GM21737 (cell line): ENCODE results near the gene SARS1.
"Not testable (repeated sequence)": the region's sequence is repeated elsewhere in the genome, so short reads cannot be mapped to it uniquely, and the experiment has no call there.

Source experiments
- ATAC-seq: cut with Tn5 transposase; IDR thresholded peaks from one replicate; pipeline ENCODE4 v1.9.1; 2021; ENCODE audit warnings: mild to moderate bottlenecking, moderate library complexity; ENCODE audit not compliant: unreplicated experiment

The SARS1 gene

DNA sequence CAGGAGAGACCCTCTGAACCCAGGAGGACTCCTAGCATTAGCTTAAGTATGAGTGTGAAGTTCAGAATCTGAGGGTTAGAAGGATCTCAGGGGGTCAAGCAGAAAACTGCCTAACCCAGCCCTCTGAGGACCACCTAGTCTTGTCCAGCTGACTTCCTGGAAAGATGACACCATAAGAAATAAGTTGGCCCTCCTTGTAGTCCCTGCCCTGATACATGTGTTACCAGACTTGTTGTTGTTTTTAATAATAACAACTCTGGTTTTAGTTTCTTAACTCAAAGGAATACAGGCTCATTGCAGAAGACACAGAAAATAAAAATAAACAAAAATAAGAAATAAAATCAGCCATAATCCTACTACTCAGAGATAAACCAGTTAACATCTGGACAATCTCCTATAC lies 21.8 kb upstream of the SARS1 start:
- ATAC-seq: no peak

- no peak for ATAC-seq
Measured at GRCh38 chr1:109192433-109192832, 21.3 kb upstream of the SARS1 start.

DNA sequence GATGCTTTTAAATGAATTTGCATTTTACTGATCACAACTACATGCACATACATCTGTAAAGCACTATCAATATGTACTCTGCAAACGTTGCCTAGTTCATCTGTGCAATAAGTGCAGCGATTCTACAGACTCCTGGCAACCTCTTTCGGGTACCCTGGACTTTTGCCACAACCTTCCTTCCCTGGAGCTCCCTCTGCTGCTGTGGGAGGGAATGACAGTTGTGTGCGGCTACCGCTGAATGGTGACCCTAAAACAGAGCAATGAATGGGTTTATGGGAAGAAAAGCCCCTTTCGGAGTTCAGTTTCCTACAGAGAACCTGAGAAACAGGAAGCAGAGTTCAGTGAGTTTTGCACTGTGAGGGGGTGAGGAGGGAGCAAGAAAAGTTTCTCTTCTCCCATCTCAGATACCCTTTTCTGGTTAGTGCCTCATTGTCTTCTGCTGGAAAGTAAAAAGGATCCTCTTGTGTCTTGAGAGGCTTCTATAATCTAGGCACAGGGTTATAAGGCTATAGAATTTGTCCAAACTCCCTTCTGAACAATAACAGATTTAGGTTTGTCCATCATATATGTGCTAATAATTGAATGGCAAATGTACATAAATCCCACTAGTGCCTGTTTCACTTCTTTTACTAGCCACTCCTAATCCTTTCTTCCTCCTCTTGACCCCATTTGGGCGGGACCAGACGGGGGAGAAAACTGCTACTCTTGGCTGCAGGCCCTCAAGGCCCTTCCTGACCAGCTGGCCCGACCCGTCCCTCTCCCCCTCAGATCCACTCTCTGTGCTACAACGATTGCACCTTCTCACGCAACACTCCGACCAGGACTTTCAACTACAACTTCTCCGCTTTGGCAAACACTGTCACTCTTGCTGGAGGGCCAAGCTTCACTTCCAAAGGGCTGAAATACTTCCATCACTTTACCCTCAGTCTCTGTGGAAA lies 19.8 kb upstream of the SARS1 start:
- no peak for ATAC-seq

DNA sequence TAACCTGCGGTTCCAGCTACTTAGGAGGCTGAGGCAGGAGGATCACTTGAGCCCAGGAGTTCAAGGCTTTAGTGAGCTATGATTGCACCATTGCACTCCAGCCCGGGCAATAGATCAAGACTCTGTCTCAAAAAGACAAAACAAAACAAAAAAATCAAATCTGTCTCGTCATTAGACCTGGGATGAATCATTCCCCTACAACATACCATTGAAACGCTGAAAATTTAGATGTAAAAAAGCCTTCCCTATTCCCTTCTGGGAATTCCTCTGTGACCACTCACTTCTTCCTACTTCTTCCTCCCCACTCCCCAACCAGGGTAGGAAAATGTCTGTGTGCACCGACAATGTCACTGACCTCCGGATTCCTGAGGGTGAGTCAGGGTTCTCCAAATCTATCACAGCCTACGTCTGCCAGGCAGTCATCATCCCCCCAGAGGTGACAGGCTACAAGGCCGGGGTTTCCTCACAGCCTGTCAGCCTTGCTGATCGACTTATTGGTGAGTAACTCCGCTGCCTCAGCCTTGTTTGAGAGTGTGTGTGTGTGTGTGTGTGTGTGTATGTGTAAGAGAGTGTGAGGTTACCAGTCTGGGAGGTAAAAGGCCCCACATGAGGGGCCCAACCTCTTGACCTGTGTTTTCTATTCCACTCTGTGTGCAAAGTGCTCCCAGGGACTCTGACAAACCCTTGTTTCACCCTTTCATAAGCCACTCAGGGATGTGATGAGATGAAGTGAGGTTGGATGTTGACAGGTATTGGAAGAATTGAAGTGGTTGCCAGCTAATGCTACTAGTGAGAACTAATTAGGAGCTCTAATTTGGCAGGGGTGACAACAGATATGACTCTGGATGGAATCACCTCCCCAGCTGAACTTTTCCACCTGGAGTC lies 16.3 kb upstream of the SARS1 start:
- no peak for ATAC-seq

- ATAC-seq: no peak
Measured at GRCh38 chr1:109198043-109198695, 15.5 kb upstream of the SARS1 start.

- ATAC-seq: no peak
Measured at GRCh38 chr1:109198745-109199144, 15.0 kb upstream of the SARS1 start.

DNA sequence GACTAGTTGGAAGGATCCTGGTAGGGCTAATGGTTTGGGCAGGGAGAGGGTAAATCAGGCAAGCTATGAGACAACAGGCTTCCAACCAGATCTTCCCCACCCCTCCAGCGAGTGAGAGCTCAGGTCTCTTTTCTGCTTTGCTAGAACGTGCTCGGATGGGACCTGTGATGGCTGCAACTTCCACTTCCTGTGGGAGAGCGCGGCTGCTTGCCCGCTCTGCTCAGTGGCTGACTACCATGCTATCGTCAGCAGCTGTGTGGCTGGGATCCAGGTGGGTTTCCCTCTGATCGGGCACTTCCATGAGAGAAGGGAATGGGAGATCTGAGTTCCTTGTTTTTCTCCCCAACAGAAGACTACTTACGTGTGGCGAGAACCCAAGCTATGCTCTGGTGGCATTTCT lies 14.0 kb upstream of the SARS1 start:
- no peak for ATAC-seq

GRCh38 chr1:109201123-109201703 lies 12.5 kb upstream of the SARS1 start:
- ATAC-seq: no peak

- no peak for ATAC-seq
Measured at GRCh38 chr1:109204484-109204883, 9.2 kb upstream of the SARS1 start.

GRCh38 chr1:109206339-109206738 lies 7.4 kb upstream of the SARS1 start:
- ATAC-seq: no peak

DNA sequence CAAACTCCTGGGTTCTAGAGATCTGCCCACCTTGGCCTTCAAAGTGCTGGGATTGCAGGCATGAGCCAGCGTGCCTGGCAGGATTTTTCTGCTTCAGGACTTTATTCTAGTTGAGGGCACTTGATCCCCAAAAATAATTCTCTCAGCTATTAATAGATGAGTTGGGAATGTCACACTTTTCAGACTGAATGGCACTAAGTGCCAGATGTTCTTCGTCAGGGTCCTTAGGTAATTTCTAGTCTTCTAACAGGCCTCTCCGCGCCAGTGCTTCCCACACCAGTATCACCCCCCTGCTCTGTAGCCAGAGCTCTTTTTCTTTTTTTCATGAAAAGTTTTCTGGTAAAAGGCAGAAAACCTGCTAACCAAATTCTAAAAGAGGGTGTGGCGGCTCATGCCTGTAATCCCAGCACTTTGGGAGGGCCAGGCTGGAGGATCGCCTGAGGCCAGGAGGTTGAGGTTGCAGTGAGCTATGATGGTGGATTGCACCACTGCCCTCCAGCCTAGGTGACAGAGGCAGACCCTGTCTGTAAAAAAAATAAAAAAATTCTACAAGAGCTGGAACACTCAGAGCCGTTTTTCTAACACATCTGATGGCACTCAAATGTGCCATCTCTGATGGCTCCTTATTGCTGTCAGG lies 6.1 kb upstream of the SARS1 start:
- ATAC-seq: no peak

- no peak for ATAC-seq
Measured at GRCh38 chr1:109208394-109208793, 5.3 kb upstream of the SARS1 start.

DNA sequence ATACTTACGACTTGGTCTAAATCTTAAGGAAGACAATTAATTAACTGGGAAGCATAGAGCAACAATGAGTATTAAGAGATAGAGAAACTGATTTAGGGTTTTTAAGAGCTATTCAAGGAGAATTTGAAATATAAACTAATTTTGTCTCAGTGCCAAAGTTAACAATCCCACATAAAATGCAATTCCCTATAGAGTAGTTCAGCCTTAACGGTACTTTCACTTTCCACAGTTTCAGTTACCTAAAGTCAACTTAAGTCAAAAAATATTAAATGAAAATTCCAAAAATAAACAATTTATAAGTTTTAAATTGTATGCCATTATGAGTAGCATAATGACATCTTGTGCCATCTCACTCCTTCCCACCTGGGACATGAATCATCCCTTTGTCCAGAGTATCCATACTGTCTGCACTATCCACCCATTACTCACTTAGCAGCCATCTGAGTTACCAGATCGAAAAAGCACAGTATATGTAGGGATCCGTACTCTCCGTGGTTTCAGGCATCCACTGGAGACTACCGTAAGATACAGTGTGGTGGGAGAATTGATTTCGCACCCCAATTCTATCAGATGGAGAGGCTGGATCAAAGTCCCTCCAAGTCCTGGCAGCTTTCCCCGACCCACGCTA lies 4.8 kb upstream of the SARS1 start:
- ATAC-seq: no peak

DNA sequence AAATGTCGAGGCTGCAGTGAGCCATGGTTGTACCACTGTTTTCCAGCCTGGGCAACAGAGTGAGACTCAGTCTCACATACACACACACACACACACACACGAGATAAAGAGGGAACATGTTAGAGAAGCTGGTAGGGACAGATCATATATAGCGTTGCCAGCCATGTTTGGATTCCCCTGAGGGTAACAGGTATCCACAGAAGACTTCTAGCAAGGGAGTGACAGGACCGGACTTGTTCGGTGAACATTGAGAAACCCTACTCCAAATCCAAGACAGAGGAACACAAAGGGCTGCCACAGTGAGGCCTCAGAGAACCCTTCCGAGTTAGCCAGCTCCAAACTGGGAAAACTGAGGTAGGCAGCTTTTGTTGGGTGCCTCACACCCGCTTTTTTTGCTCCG lies 3.7 kb upstream of the SARS1 start:
- ATAC-seq: no peak

- no peak for ATAC-seq
Measured at GRCh38 chr1:109213345-109213823, 334 bp upstream of the SARS1 start.

- ATAC-seq: no peak
Measured at GRCh38 chr1:109214695-109215623, 1.2 kb downstream of the SARS1 start.

DNA sequence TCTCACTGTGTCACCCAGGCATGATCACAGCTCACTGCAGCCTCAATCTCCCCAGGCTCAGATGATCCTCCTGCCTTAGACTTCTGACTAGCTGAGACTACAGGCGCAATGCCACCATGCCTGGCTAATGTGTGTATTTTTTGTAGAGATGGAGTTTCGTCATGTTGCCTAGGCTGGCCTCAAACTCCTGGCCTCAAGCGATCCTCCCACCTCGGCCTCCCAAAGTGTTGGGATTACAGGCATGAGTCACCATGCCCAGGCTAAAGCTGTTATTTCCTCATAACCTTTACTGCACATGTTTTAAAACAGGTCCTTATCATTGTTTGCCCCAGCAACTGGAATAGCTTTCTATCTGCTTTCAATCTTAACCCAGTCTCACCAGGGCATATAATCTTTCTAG lies 2.9 kb downstream of the SARS1 start:
- ATAC-seq: no peak

DNA sequence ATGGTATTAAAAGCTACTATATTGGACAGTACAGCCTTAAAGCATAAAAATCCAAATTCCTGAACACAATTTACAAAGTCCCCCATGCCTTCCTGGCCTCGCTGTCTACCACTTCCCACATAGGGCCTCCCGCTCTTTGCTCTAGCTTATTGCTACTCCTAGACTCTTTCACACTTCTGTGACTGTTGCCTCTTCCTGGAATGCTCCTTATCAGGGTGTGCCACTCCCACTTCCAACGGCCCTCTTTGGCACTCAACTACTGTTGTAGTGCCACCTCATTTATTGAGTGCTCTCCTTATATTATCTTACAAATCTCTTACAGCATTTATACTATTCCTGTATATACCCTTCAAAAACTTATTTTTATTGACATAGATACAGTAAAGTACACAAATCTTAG lies 4.8 kb downstream of the SARS1 start:
- no peak for ATAC-seq

- not testable (repeated sequence) for ATAC-seq
Measured at GRCh38 chr1:109221201-109221600, 7.5 kb downstream of the SARS1 start.
